Measurements from ENCODE around the gene RAD51C.
"Not testable (repeated sequence)": the region's sequence is repeated elsewhere in the genome, so short reads cannot be mapped to it uniquely, and the experiment has no call there.

The RAD51C gene

GRCh38 chr17:58667934-58668597 lies 24.3 kb upstream of the RAD51C start:
- no peak overlapping the region for H3K4me3 ChIP-seq
- no peak overlapping the region for H3K27ac ChIP-seq
- TF ChIP-seq CTCF (IDR thresholded peaks at IDR 0.05), result no peak
- no peak for DNase-seq
- intact Hi-C loops (cut with DNase I; ENCODE audit: low total_unique reads), result no loop called here
- H3K27me3 ChIP-seq, result no peaks in the 10 kb centered on the region
- no peaks in the 10 kb centered on the region for H3K9me3 ChIP-seq
- H3K36me3 ChIP-seq, result no peaks in the 10 kb centered on the region
- H3K4me1 ChIP-seq, result no peaks in the 10 kb centered on the region

- Histone ChIP-seq H3K9me3 (no peaks in the 10 kb centered on the region), H3K4me3 (no peak overlapping the region), H3K4me1 (no peaks in the 10 kb centered on the region), H3K27ac (no peak overlapping the region), H3K27me3 (no peaks in the 10 kb centered on the region), H3K36me3 (no peaks in the 10 kb centered on the region)
- DNase-seq, result no peak
- intact Hi-C loops (cut with DNase I; ENCODE audit: low total_unique reads), result no loop called here
- TF ChIP-seq CTCF (IDR thresholded peaks at IDR 0.05), result no peak
Measured at GRCh38 chr17:58668598-58668935, 23.8 kb upstream of the RAD51C start.

- DNase-seq, result no peak
- no peaks in the 10 kb centered on the region for H3K4me1 ChIP-seq
- H3K27ac ChIP-seq, result no peak overlapping the region
- H3K9me3 ChIP-seq, result no peaks in the 10 kb centered on the region
- no peak overlapping the region for H3K4me3 ChIP-seq
- H3K27me3 ChIP-seq, result no peaks in the 10 kb centered on the region
- no peaks in the 10 kb centered on the region for H3K36me3 ChIP-seq
- TF ChIP-seq CTCF (IDR thresholded peaks at IDR 0.05), result no peak
- intact Hi-C loops (cut with DNase I; ENCODE audit: low total_unique reads), result no loop called here
Measured at GRCh38 chr17:58669853-58670252, 22.5 kb upstream of the RAD51C start.

GRCh38 chr17:58671969-58672368 lies 20.4 kb upstream of the RAD51C start:
- H3K4me3 ChIP-seq, result no peak overlapping the region
- no peaks in the 10 kb centered on the region for H3K36me3 ChIP-seq
- H3K27me3 ChIP-seq, result no peaks in the 10 kb centered on the region
- intact Hi-C loops (cut with DNase I; ENCODE audit: low total_unique reads), result no loop called here
- TF ChIP-seq CTCF (IDR thresholded peaks at IDR 0.05), result no peak
- no peaks in the 10 kb centered on the region for H3K9me3 ChIP-seq
- no peaks in the 10 kb centered on the region for H3K4me1 ChIP-seq
- no peak for DNase-seq
- no peak overlapping the region for H3K27ac ChIP-seq

- intact Hi-C loops (cut with DNase I; ENCODE audit: low total_unique reads), result no loop called here
- no peak for TF ChIP-seq CTCF (IDR thresholded peaks at IDR 0.05)
- no peak overlapping the region for H3K4me3 ChIP-seq
- H3K27ac ChIP-seq, result no peak overlapping the region
- no peaks in the 10 kb centered on the region for H3K27me3 ChIP-seq
- no peaks in the 10 kb centered on the region for H3K36me3 ChIP-seq
- H3K4me1 ChIP-seq, result no peaks in the 10 kb centered on the region
- no peaks in the 10 kb centered on the region for H3K9me3 ChIP-seq
- DNase-seq, result no peak
Measured at GRCh38 chr17:58677194-58677880, 15.1 kb upstream of the RAD51C start.

GRCh38 chr17:58678287-58678686 lies 14.1 kb upstream of the RAD51C start:
- H3K27ac ChIP-seq; H3K4me1 ChIP-seq; H3K36me3 ChIP-seq; H3K9me3 ChIP-seq; H3K4me3 ChIP-seq; H3K27me3 ChIP-seq; DNase-seq; intact Hi-C loops (cut with DNase I; ENCODE audit: low total_unique reads): not testable (repeated sequence)
